COLO668 (cell line): Measurements from ENCODE around the gene ITGB2.

Experiments
- DNase-seq: peaks from one replicate; lab custom pipeline; 2025; ENCODE audit not compliant: unreplicated experiment; lab: John Stamatoyannopoulos, UW

ITGB2 gene

GRCh38 chr21:44911384-44912157, 9.1 kb downstream of the ITGB2 start:
- peak; percentile 33 for DNase-seq

GRCh38 chr21:44911068-44911383, 9.7 kb downstream of the ITGB2 start:
- no peak for DNase-seq

GRCh38 chr21:44910229-44911067, 10.3 kb downstream of the ITGB2 start:
- DNase-seq: peak; percentile 56

GRCh38 chr21:44909719-44910118, 11.0 kb downstream of the ITGB2 start:
- DNase-seq: no peak

GRCh38 chr21:44908908-44909307, 11.8 kb downstream of the ITGB2 start:
- DNase-seq: no peak

GRCh38 chr21:44907966-44908895, 12.5 kb downstream of the ITGB2 start:
- no peak for DNase-seq

- DNase-seq: no peak
These were observed 13.3 kb downstream of the ITGB2 start for GRCh38 chr21:44907225-44907965.

- DNase-seq: no peak
These were observed 15.0 kb downstream of the ITGB2 start for GRCh38 chr21:44905728-44906090.

- DNase-seq: no peak
These were observed 15.5 kb downstream of the ITGB2 start for GRCh38 chr21:44905016-44905727.

- no peak for DNase-seq
These were observed 16.4 kb downstream of the ITGB2 start for GRCh38 chr21:44904141-44904923.

GRCh38 chr21:44903689-44904088, 17.0 kb downstream of the ITGB2 start:
- DNase-seq: no peak

GRCh38 chr21:44903050-44903685, 17.5 kb downstream of the ITGB2 start:
- no peak for DNase-seq

GRCh38 chr21:44902268-44903049, 18.2 kb downstream of the ITGB2 start:
- DNase-seq: no peak

- no peak for DNase-seq
These were observed 19.2 kb downstream of the ITGB2 start for GRCh38 chr21:44901391-44902074.

- DNase-seq: no peak
These were observed 20.0 kb downstream of the ITGB2 start for GRCh38 chr21:44900559-44901251.

- DNase-seq: no peak
These were observed 20.7 kb downstream of the ITGB2 start for GRCh38 chr21:44899768-44900558.
